GDM1 (cell line): ENCODE data around the gene MYO1B.

Experiments
- DNase-seq: peaks from one replicate; lab custom pipeline; 2025; lab: John Stamatoyannopoulos, UW

Gene MYO1B

GRCh38 chr2:191262436-191262835 is 17.2 kb downstream of the MYO1B start:
- DNase-seq = no peak

DNA sequence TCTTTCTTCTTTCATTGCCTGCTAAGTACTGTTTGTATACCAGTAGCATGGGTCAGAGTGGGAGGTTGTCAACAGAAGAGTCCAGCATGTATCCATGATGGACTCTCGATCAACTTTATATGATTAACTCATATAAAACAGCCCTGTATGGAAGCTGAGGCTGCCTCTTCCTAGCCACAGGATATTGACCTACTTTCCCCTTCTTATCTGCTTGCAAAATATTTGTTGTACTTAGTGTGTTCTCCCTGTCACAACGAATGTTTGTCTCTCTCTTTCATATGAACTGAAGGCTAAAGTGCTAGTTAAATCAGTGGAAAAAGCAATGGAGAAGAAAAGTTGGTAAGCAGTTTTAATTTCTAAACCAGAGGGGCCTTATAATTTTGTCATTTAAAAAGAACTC is 17.8 kb downstream of the MYO1B start:
- no peak for DNase-seq

DNA sequence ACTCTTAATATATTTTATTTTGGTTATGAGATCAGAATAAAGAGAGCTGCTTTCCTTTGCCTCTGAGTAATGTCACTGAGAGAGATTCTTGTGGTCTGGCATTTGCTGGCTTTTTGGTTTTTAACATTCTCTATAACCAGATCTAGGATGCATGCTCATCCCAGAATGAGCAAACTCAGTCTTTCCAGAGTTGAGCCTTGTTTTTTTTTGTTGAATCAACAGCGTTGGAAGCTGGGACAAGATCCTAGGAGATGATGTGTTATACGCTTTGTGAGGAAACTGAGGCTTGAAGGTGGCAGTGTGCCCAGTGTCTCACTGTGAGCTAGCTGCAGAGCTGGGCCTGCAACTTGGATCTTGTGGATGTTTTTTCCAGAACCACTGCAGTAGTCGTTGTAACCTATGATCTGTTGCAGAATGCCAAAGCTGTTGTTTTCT is 19.5 kb downstream of the MYO1B start:
- DNase-seq = no peak

- DNase-seq = no peak
Measured at GRCh38 chr2:191265311-191266170, 20.3 kb downstream of the MYO1B start.

DNA sequence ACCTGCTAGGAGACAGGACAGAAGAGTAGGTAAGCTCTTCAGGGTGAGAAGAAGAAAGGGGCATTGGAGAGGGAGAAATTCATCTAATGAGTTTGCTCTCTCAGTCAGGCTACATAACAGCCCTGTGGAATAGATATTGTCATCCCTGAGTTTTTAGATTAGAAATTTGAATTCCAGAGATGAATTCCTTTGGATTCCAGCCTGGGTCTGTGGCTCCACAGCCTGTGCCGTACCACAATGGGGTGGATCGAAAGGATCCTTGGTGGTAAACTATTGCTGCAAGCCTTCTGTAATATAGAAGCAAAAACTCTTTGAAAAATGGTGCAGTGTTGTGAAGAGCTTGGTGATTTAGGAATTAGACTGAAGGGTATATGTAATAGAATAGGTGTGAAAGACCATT is 21.0 kb downstream of the MYO1B start:
- no peak for DNase-seq

- no peak for DNase-seq
Measured at GRCh38 chr2:191268596-191268995, 23.4 kb downstream of the MYO1B start.

DNA sequence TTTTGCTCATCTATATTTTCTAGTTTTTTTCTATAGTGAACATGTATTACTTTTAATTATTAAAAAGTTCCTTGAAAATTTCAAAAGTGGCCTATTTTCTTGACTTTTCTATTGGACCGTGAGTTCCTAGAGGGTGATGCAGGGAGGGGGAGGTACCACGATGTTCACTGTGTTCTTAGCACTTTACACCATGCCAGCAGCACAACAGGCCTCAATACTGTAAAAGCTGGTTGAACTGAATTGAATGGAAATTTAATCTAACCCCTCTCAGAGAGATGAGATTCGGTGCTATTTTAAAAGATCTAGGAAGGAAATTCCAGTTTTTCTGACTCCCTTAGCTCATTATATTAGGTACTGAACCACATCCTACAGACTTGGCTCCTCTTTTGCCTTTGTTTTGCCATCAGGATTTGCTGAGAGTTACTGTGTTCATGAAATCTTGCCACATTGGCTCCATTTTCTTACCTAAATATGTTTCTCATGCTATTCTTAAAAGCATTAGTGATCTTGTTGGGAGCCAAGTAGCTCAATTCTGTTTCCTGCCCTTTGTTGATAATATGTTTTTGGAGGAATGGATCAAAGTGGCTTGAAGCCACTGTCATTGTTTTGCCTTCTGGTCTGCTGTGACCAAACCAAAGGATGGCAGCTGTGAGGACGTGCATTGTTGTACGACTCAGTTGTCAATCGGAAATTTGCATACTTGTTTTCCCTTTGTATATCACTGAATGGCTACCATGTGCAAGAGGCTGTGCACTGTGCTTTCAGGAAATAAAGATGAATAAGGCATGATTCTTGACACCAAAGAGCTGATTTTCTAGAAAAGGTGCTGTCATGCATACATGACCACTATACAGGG is 25.3 kb downstream of the MYO1B start:
- DNase-seq = no peak

GRCh38 chr2:191272064-191272463 is 26.9 kb downstream of the MYO1B start:
- DNase-seq = no peak

DNA sequence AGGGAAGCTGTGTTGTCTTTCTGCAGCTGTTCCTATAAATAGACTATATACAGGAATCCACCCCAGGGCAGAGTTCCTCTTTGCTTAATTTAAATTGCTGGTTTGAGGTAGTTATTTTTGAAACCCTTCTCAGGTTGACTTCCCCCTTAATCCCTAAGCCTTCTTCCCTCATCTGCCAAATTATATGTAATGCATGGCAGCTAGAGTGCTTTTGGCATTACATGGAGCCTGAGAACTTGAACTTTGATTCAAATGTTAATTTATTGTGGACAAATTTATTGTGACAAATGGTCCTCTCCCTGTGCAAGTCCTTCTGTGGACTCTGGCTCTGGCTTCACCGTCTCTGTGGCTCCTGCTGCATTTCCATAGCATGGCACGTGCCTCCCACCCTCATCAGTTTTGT is 29.2 kb downstream of the MYO1B start:
- peak; percentile 36 for DNase-seq

DNA sequence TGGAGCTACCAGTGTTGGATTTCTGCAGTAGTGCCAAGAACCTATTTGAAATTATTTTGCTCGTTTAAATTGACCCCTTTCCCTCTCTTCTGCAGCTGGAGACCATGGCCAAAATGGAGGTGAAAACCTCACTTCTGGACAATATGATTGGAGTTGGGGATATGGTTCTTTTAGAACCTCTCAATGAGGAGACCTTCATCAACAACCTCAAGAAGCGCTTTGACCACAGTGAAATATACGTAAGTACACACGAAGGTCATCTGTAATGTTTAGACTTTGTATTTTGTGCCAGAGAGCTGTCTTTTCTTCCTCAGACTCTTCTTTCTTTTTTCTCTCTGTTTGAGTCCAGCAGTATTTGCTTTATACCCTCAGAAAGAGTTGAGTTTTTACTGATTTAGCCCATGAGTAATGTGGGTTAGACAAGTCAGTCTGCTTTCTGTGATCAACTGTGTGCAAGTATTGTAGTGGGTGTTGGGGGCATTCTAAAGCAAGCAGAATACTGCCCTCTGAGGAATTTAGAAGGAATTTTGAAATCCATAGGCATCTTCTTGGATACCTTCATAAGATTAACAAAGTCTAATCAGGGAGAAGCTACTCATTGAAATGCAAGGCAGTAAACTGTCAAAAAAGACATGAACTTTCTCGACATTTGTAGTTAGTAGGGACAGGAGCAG is 31.7 kb downstream of the MYO1B start:
- no peak for DNase-seq

- DNase-seq = no peak
Measured at GRCh38 chr2:191280290-191280689, 35.1 kb downstream of the MYO1B start.

DNA sequence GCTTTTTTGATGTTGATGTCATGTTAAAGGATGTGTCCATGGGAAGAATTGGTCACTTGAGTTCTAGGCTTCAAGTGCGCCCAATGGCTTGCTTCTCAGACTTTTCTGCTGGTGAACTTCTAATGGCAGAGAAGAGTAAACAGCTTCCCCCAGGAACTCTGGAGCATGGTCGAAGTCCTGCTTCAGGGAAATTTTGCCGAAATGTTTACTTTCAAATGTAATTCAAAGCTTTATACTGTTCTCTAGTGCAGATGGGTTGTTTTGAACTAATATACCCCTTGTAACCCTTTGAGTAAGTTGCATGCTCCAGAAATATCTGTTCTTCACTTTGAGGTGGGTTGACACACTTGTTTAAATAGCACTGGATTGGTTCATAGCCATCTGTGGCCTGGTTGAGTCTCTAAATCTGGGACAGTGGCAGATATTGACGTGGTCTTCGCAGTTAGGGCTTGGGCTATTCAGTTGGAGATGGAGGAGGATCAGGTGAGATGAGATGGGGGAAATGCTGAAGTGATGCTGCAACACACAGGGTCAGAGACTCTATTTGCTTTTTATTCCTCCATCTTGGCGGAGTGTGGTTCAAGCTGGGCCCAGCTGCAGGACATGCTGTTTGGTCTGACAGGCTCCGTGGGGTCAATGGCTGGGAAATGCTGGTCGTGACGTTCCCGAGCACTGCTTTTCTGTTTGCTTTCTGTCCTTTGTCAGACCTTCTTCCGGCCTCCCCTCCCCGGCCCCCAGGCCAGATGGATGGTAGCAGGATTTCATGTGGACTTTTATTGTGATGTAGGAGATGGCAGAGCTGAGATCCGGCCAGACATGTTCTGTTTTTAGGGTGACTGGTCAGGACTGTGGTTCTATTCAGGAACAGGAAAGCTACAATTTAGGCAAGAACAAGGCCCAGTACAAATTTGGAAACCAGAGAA is 35.9 kb downstream of the MYO1B start:
- no peak for DNase-seq

DNA sequence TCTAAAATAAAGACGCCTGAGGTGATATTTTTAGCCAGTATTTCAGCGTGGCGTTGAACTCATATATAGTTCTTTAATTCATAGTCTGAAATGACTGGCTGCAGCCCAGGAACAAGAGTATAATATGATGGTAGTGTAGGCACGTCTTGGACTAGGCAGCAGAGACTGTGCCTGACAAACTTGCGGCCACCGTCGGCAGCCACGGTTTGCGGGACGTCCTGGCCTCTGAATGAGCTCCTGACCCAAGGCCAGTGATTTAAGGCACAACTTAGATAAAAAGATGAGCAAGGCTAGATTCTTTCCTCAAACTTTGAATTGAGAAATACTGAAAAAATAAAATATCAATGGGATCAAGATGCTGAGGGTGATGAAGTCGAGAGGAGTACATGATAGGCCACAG is 40.0 kb downstream of the MYO1B start:
- no peak for DNase-seq

DNA sequence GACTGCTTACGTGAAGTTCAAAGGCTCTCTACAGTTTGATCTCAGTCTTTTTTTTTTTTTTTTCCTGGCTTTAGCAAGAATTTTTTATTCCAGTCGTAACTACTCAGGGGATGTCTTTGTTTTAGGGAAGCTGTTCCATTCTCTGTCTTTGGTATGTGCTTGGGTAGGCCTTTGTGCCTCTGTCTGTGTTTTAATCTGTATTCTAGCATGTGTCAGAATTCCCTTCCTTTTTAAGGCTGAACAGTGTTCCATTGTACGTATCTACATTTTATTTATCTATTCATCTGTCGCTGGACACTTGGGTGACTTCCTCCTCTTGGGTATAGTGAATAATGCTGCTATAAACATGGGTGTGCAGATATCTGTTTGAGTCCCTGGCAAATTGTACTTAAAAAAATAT is 42.6 kb downstream of the MYO1B start:
- DNase-seq = no peak

DNA sequence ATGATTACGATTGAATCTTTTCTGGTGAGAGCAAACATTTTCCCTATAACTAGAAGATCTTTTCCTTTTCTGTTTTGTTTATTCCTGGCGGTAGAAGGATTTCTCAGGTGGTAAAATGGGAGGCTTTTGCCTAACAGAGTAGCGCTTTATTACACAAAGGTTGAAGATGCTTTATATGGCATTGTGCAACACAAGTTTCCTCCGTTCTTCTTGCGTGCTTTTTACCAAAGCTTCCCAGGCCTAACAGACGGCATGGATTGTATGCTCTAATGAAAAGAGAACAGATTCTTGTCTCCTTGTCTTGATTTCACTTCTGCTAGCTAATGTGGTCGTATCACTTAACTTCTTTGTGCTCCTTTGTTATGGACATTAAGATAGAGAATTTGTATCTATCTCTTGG is 43.8 kb downstream of the MYO1B start:
- no peak for DNase-seq

DNA sequence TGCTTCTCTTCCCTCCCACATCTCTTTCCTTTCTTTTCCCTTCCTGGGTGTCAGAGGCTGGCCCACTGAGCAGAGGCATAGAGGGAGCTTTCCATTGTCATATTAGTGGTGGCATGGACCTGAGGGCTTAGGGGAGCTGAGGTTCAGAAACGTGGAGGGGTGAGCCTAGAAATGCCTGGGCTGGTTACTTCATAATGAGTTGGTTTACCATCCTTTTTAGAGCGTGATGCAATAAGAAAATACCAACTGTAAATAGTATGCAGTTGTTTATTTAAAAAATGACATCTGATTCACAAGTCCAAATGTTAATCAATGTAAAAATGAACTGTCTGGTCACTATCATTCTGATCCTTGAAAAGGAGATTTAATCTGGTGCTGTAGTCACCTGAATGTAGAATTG is 46.3 kb downstream of the MYO1B start:
- no peak for DNase-seq

GRCh38 chr2:191292869-191293268 is 47.7 kb downstream of the MYO1B start:
- DNase-seq = no peak

GRCh38 chr2:191295088-191295487 is 49.9 kb downstream of the MYO1B start:
- no peak for DNase-seq

GRCh38 chr2:191296083-191297006 is 51.1 kb downstream of the MYO1B start:
- no peak for DNase-seq

- no peak for DNase-seq
Measured at GRCh38 chr2:191297033-191297432, 51.8 kb downstream of the MYO1B start.
